Lung (tissue), 12 donors: Measurements from ENCODE around the gene SLC25A23. TPM values are rescaled to one million over a fixed set of nuclear protein-coding genes. Genes with fewer than 3 reads are reported as not detected.
"Not testable (repeated sequence)": the region's sequence is repeated elsewhere in the genome, so short reads cannot be mapped to it uniquely, and the experiment has no call there.

ENCODE experiments used
- ATAC-seq: fragments of 200-7000 bp; cut with Tn5 transposase; one replicate; pipeline ENCODE4 v1.9.1; 2020; ENCODE audit warnings: moderate number of reproducible peaks; ENCODE audit not compliant: insufficient read depth, low FRiP score
- DNase-seq, 3 donors: peaks; one replicate each; pipeline ENCODE4 v3.0.0-alpha.2; 2013 to 2017
- H3K27ac ChIP-seq, 2 donors: one replicate each; pipeline ENCODE4 v1.5.1; 2013; ENCODE audit warnings: mild to moderate bottlenecking in 2 of 2, moderate library complexity in 2 of 2, control low read depth in 1 of 2, inconsistent platforms in 1 of 2, low read depth in 1 of 2, low read length in 1 of 2
- H3K27me3 ChIP-seq, 3 donors: one replicate each; pipeline ENCODE4 v1.5.1; 2013; ENCODE audit warnings: low read length in 2 of 3; ENCODE audit not compliant: control insufficient read depth in 3 of 3, insufficient read depth in 3 of 3
- H3K36me3 ChIP-seq, 4 donors: one replicate each; pipeline ENCODE4 v1.5.1; 2013; ENCODE audit warnings: low read length in 4 of 4, mild to moderate bottlenecking in 1 of 4, moderate library complexity in 1 of 4; ENCODE audit not compliant: control insufficient read depth in 4 of 4, insufficient read depth in 4 of 4
- H3K4me1 ChIP-seq, 5 donors: one replicate each; pipeline ENCODE4 v1.5.1; 2013; ENCODE audit warnings: low read length in 5 of 5, mild to moderate bottlenecking in 2 of 5, moderate library complexity in 1 of 5; ENCODE audit not compliant: control insufficient read depth in 5 of 5, insufficient read depth in 5 of 5
- H3K4me3 ChIP-seq: one replicate; pipeline ENCODE4 v1.5.1; 2013; ENCODE audit warnings: mild to moderate bottlenecking, control low read depth, moderate library complexity
- H3K9ac ChIP-seq, 2 donors: one replicate each; pipeline ENCODE4 v1.5.1; 2013; ENCODE audit warnings: low read length in 2 of 2, control low read depth in 1 of 2; ENCODE audit not compliant: insufficient read depth in 1 of 2
- H3K9me3 ChIP-seq, 4 donors: one replicate each; pipeline ENCODE4 v1.5.1; 2013; ENCODE audit warnings: low read length in 3 of 4, mild to moderate bottlenecking in 1 of 4, moderate library complexity in 1 of 4; ENCODE audit not compliant: control insufficient read depth in 4 of 4, insufficient read depth in 3 of 4
- CTCF ChIP-seq: IDR thresholded peaks from 2 replicates; pipeline ENCODE4 v1.5.1; 2012; ENCODE audit warnings: mild to moderate bottlenecking; ENCODE audit errors: control extremely low read depth, extremely low read depth
- WGBS, 2 donors: extraction: QIAGEN DNeasy Blood & Tissue Kit; methylation state at CpG; one replicate each; pipeline ENCODE4 v1.1.7; 2013; 5-methylcytosine and 5-hydroxymethylcytosine counted together
- polyA plus RNA-seq, 2 donors: library from polyadenylated mRNA; stranded (reverse); fragments of 200-250 nt; gene quantifications; one replicate each; pipeline ENCODE4 v1.2.1, GENCODE V29; 2013
- total RNA-seq, 2 donors: library from RNA; depleted of rRNA in 1 of 2; stranded (reverse); fragments of >200 nt in 1 of 2; gene quantifications; one replicate each; pipeline ENCODE4 v1.2.1, GENCODE V29; 2014 to 2021
- donor health status: control.
- donor health status: control.
- donor health status: Bipolar disorder and iron deficiency.
- donor health status: healthy.
- donor health status: DM: yes; HTN: yes; CAD: no.

Gene SLC25A23
- total and polyA plus RNA-seq, 4 donors: 15.7 to 49.5 (median 44.5) TPM

- Histone ChIP-seq H3K4me1 (no peaks in the 10 kb centered on the region), H3K4me3 (no peak overlapping the region), H3K9me3 (no peaks in the 10 kb centered on the region), H3K9ac (no peak overlapping the region), H3K27me3 (no peaks in the 10 kb centered on the region), H3K36me3 (no peaks in the 10 kb centered on the region), H3K27ac (no peak overlapping the region)
- no peak for TF ChIP-seq CTCF
- ATAC-seq (no peak), DNase-seq (no peak)
- 90 to 93% methylated on average over 11 of the region's 11 CpGs for WGBS, 2 donors
These were observed 26.4 kb downstream of the SLC25A23 start for GRCh38 chr19:6433165-6433564.

- ATAC-seq (no peak), DNase-seq (no peak)
- no peak for TF ChIP-seq CTCF
- H3K27ac ChIP-seq: no peak overlapping the region
- WGBS, 2 donors: 88 to 93% methylated on average over 11 of the region's 11 CpGs
- no peaks in the 10 kb centered on the region for H3K36me3 ChIP-seq
- no peak overlapping the region for H3K9ac ChIP-seq
- H3K9me3 ChIP-seq: no peaks in the 10 kb centered on the region
- no peak overlapping the region for H3K4me3 ChIP-seq
- H3K4me1 ChIP-seq: no peaks in the 10 kb centered on the region
- H3K27me3 ChIP-seq: no peaks in the 10 kb centered on the region
These were observed 27.7 kb downstream of the SLC25A23 start for GRCh38 chr19:6431891-6432290.

GRCh38 chr19:6429419-6430221, 30.0 kb downstream of the SLC25A23 start:
- no peak for ATAC-seq
- no peak for TF ChIP-seq CTCF
- Histone ChIP-seq H3K9me3 (no peaks in the 10 kb centered on the region), H3K9ac (no peak overlapping the region), H3K4me3 (no peak overlapping the region), H3K36me3 (no peaks in the 10 kb centered on the region), H3K27me3 (no peaks in the 10 kb centered on the region), H3K4me1 (peaks cover 0 to 5% (median 0%) of the 10 kb centered on the region in 5 donors), H3K27ac (no peak overlapping the region)
- DNase-seq: no peak
- 56 to 57% methylated on average over 20 of the region's 20 CpGs for WGBS, 2 donors

- not testable (repeated sequence) for H3K4me1 ChIP-seq
These were observed 30.7 kb downstream of the SLC25A23 start for GRCh38 chr19:6428692-6429418.

More at GRCh38 chr19:6428692-6429418, 30.7 kb downstream of the SLC25A23 start:
- not testable (repeated sequence) for H3K9me3 ChIP-seq, H3K27me3 ChIP-seq, DNase-seq, H3K27ac ChIP-seq, H3K9ac ChIP-seq, H3K4me3 ChIP-seq, H3K36me3 ChIP-seq, ATAC-seq
- WGBS, 2 donors: 89 to 94% methylated on average over 2 of the region's 2 CpGs
